Ureter (tissue), 1 donor: ENCODE measurements around the gene UPK1B. TPM values are rescaled to one million over a fixed set of nuclear protein-coding genes. Genes with fewer than 3 reads are reported as not detected.
"Not testable (repeated sequence)": the region's sequence is repeated elsewhere in the genome, so short reads cannot be mapped to it uniquely, and the experiment has no call there.

ENCODE experiments used
- DNase-seq: peaks from one replicate; pipeline ENCODE4 v3.0.0-alpha.2; 2020; ENCODE audit warnings: low spot score
- total RNA-seq: library from RNA; stranded (reverse); gene quantifications from one replicate; pipeline ENCODE4 v1.2.4, GENCODE V29; 2023
- donor health status: DM: yes; HTN: yes; CAD: no.

The UPK1B gene
- total RNA-seq, 1 donor from 2014 or later, result 110 TPM

DNA sequence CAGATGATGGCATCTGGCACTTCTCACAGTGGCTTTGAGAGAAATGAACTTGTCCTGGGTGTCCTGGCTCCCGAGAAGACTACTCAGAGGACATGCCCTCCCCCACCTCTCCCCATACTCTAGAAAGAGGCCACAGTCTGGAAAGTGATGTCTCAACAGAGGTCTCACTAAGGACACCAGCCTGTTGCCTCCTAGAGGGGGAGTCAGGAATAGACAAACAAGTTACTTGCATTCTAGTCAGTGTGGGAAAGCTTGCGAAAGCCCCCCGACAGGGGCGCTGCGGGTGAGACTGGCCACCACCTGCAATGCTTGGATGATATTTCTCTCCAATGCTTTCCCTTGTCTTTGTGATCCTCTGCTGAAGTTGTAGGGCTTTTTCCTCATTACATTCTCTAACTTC lies 50.1 kb downstream of the UPK1B start:
- DNase-seq, result no peak

GRCh38 chr3:119225121-119225520 lies 51.7 kb downstream of the UPK1B start:
- no peak for DNase-seq

DNA sequence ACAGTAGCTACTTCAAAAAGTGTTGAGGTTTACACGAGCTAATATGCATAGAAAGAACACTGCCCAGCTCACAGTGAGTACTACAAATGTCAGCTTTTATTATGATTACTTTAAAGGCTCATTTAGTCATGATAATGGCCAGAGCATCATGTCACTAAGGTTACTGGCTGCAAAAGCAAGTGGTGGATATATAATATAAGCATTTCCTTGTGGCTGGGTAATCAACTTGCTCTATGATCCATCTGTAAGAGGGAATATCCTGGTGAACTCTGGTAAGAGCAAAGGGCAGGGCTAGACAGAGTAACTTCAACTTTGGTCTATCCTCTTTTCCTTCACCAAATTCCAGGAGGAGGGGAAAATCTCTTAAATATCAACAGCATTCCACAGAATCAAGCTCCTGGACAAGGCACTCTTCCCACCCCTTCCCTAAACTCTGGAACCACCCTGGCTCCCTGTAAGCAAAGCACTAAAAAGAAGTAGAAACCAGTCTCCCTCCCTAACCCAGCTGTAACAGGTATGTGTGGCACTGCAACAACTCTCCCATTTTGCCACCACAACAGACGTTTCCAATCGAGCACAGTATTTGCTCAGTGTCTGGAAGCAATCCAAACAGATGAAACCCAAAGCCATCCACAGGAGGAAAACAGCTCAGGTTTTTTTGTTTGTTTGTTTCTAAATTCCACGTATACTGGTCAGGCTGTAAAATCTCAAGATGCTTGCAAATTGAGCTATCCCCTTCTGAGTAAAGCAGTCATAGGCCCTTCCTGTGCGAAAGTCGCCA lies 53.9 kb downstream of the UPK1B start:
- no peak for DNase-seq

DNA sequence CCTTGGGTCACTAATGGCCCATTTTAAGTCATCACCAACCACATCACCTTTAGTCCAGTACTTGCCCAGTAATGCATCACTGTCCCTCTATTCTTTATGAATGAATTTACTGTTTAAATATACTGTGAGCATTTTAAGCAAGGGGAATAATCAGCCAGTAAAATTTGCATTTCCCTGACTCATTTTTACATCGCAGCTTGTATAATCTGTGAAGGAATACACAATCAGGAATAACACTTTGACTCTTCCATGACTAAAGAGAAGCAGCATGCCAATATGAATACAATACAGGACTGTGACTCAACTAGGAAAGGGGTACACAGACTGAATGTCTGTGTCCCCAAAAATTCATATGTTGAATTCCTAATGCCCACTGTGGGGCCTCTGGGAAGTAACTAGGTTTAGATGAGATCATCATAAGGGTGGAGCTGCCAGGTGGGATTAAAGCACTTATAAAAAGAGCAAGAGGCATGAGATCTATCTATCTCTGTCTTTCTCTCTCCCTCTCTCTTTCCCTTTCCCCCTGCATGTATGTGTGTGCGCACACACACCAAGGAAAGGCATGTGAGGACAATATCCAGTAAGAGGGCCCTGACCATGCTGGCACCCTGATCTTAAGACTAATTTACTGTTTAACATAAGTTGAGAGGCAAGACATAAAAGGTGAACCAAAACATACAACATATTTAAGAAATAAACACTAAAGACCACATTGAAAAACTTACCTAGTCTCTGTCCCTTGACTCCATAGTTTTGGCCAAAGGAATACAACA lies 55.2 kb downstream of the UPK1B start:
- DNase-seq, result no peak

GRCh38 chr3:119229190-119229589 lies 55.8 kb downstream of the UPK1B start:
- no peak for DNase-seq

GRCh38 chr3:119230071-119230470 lies 56.7 kb downstream of the UPK1B start:
- DNase-seq, result no peak

GRCh38 chr3:119230745-119231144 lies 57.3 kb downstream of the UPK1B start:
- DNase-seq, result no peak

GRCh38 chr3:119234610-119235009 lies 61.2 kb downstream of the UPK1B start:
- no peak for DNase-seq

- no peak for DNase-seq
These were observed 61.8 kb downstream of the UPK1B start for GRCh38 chr3:119235151-119235550.

GRCh38 chr3:119236756-119237155 lies 63.4 kb downstream of the UPK1B start:
- DNase-seq, result no peak

- DNase-seq, result no peak
These were observed 63.9 kb downstream of the UPK1B start for GRCh38 chr3:119237299-119237698.

DNA sequence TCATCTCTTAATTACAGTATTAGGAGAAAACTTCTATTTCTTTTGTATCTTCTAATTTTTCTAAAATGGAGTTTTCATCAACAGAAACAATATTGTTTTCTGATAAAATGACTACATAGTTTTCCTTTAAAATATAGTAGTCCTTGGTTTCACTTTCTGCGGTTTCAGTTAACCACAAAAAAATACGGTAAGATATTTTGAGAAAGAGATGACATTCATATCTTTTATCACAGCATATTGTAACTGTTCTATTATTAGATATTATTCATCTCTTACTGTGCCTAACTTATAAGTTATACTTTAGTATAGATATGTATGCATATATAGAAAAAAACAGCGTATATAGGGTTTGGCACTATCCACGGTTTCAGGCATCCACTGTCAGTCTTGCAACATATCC lies 65.0 kb downstream of the UPK1B start:
- DNase-seq, result no peak

GRCh38 chr3:119239206-119239820 lies 65.9 kb downstream of the UPK1B start:
- no peak for DNase-seq

DNA sequence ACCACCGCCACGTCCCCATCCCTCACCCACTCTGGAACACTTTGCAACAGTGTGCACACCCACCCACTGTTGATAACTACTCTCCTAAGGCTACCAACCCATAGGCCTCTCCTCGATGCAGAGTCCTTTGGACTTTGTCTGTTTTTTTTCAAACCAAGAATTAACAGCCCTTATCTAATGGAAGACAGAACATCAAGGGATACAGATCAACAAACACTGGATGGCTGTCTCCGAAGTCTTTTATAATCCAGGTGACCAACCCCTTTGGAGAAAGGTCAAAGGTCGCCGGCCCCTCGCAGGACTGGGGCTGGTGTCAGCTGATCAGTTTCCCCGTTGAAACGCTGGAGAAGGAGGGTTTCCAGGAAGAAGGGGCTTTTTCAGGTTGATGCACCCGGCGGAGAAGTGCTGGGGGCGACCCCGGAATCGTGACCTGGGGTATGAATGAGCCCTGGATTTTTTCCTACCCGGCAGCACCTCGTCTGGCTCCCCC lies 66.7 kb downstream of the UPK1B start:
- DNase-seq, result no peak

DNA sequence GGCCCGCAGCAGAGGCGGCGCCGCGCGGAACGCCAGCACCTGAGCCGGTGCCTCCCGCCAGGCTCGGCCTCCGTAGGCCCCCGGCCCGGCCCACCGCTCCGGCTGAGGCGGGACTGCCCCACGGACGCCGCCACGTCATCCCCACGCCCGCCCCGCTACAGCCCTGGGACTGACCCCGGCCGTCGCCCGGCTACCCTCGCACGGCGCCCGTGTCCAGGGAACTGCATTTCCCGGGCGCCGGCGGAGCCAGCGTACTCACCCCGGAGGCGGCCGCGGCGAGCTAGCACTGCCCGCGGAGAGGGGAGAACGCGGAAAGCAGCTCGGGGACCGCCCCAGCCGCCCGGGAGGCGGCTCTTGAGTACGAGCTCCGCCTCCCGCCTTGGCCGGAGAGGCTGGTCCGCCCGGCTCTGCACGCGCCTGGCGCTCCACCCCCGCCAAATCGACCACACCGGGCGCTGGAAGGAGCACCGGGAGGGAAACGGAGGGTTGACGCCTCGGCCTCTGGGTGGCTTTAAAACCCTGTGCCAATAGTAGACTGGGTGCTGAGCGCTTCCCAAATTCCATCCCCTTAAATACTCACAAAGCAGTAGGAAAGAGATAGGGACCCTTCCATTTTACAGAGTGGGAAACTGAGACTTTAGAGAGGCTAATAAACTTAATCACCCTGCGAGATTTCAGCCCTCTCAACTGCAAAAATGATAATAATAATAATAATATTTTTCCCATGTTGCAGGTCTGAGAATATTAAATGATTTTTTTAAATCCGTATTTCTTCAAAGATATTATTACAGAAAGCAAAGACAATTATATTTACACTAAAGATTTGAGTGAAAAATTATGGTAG lies 67.4 kb downstream of the UPK1B start, which contains the start of gene B4GALT4:
Gene B4GALT4 (minus strand): TSS at position 288 of the 844 bp plus-strand sequence. CDS start 10,779 bp downstream, outside the sequence.
- peak; percentile 91 for DNase-seq

DNA sequence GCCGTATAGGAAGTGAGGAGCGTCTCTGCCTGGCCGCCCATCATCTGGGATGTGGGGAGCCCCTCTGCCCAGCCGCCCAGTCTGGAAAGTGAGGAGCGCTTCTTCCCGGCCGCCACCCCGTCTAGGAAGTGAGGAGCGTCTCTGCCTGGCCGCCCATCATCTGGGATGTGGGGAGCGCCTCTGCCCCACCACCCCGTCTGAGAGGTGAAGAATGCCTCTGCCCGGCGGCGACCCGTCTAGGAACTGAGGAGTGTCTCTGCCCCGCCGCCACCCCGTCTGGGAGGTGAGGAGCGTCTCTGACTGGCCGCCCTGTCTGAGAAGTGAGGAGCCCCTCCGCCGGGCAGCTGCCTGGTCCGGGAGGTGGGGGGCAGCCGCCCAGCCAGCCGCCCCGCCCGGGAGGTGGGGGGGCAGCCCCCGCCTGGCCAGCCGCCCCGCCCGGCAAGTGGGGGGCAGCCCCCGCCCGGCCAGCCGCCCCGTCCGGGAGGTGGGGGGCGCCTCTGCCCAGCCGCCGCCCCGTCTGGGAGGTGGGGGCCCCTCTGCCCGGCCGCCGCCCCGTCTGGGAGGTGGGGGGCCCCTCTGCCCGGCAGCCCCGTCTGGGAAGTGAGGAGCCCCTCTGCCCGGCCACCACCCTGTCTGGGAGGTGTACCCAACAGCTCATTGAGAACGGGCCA lies 69.1 kb downstream of the UPK1B start:
- not testable (repeated sequence) for DNase-seq

DNA sequence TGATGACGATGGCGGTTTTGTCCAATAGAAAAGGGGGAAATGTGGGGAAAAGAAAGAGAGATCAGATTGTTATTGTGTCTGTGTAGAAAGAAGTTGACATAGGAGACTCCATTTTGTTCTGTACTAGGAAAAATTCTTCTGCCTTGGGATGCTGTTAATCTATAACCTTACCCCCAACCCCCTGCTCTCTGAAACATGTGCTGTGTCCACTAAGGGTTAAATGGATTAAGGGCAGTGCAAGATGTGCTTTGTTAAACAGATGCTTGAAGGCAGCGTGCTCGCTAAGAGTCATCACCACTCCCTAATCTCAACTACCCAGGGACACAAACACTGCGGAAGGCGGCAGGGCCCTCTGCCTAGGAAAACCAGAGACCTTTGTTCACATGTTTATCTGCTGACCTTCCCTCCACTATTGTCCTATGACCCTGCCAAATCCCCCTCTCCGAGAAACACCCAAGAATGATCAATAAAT lies 69.7 kb downstream of the UPK1B start:
- not testable (repeated sequence) for DNase-seq

- DNase-seq, result no peak
These were observed 70.3 kb downstream of the UPK1B start for GRCh38 chr3:119243712-119244111.

DNA sequence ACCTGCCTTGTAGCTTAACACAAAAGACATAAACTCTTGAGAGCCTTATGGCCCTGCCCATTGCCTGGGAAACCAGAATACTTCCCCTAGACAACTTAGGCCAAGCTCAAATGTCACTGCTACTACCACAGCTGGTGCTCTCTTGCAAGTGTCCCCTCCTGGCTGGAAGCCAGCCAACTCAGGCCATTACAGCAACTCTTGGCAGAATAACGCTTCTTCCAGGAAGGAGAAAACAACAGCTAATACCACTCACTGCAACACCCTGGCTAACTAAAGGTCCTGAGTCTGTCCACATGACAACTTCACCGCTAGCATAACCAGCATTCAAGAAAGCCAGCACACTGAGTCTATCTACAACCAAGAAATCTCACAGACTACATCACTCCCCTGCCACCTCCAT lies 72.4 kb downstream of the UPK1B start:
- no peak for DNase-seq
